SK-N-SH treated with all-trans-retinoic acid at 6 μM for 48 hours (cell line): ENCODE results near the gene FAHD2A.

ENCODE experiments used
- ARNTL ChIP-seq: fragments of 450-650 bp; formaldehyde crosslinking; IDR thresholded peaks from 2 replicates; pipeline ENCODE4 v1.5.0; 2020; ENCODE audit warnings: low read depth, mild to moderate bottlenecking, moderate library complexity, borderline replicate concordance
- CREB5 ChIP-seq: fragments of 250-450 bp; sonication (Bioruptor Pico); IDR thresholded peaks from 2 replicates; pipeline ENCODE4 v1.5.1; 2020; ENCODE audit warnings: low read depth, mild to moderate bottlenecking, moderate library complexity
- CSDC2 ChIP-seq: fragments of 250-450 bp; sonication (Bioruptor Pico); IDR thresholded peaks from 2 replicates; pipeline ENCODE4 v1.5.0; 2020; ENCODE audit warnings: mild to moderate bottlenecking, moderate library complexity
- CSRNP3 ChIP-seq: fragments of 250-450 bp; sonication (Bioruptor Pico); IDR thresholded peaks from 2 replicates; pipeline ENCODE4 v1.5.1; 2021; ENCODE audit warnings: mild to moderate bottlenecking, moderate library complexity
- GLIS3 ChIP-seq: fragments of 250-450 bp; sonication (Bioruptor Pico); IDR thresholded peaks from 2 replicates; pipeline ENCODE4 v1.5.0; 2020; ENCODE audit warnings: mild to moderate bottlenecking, moderate library complexity
- ISL1 ChIP-seq: fragments of 250-450 bp; sonication (Bioruptor Pico); IDR thresholded peaks from 2 replicates; pipeline ENCODE4 v2.1.2; 2022; ENCODE audit warnings: mild to moderate bottlenecking, moderate library complexity
- PATZ1 ChIP-seq: fragments of 250-450 bp; sonication (Bioruptor Pico); IDR thresholded peaks from 2 replicates; pipeline ENCODE4 v1.8.0; 2020; ENCODE audit warnings: mild to moderate bottlenecking, moderate library complexity, borderline replicate concordance
- POU6F1 ChIP-seq: fragments of 250-450 bp; sonication (Bioruptor Pico); IDR thresholded peaks from 2 replicates; pipeline ENCODE4 v1.8.0; 2021; ENCODE audit warnings: low read depth, mild to moderate bottlenecking, moderate library complexity, borderline replicate concordance
- RARB ChIP-seq: fragments of 250-450 bp; sonication (Bioruptor Pico); IDR thresholded peaks from 2 replicates; pipeline ENCODE4 v1.8.0; 2021; ENCODE audit warnings: mild to moderate bottlenecking, moderate library complexity
- TCF4 ChIP-seq: fragments of 250-450 bp; sonication (Bioruptor Pico); IDR thresholded peaks from 2 replicates; pipeline ENCODE4 v1.8.0; 2021; ENCODE audit warnings: mild to moderate bottlenecking, moderate library complexity, borderline replicate concordance
- TSHZ2 ChIP-seq: fragments of 250-450 bp; sonication (Bioruptor Pico); IDR thresholded peaks from 2 replicates; pipeline ENCODE4 v1.5.0; 2020; ENCODE audit warnings: mild to moderate bottlenecking, moderate library complexity
- ZFP3 ChIP-seq: fragments of 250-450 bp; sonication (Bioruptor Pico); IDR thresholded peaks from 2 replicates; pipeline ENCODE4 v1.5.0; 2020; ENCODE audit warnings: mild to moderate bottlenecking, moderate library complexity
- ZNF70 ChIP-seq: fragments of 450-650 bp; formaldehyde crosslinking; IDR thresholded peaks from 2 replicates; pipeline ENCODE4 v1.5.0; 2020; ENCODE audit warnings: mild to moderate bottlenecking, moderate library complexity
- ZNF8 ChIP-seq: fragments of 450-650 bp; formaldehyde crosslinking; IDR thresholded peaks from 2 replicates; pipeline ENCODE4 v1.5.0; 2020; ENCODE audit warnings: mild to moderate bottlenecking, moderate library complexity

- TF ChIP-seq ZNF70: no peak
- TF ChIP-seq PATZ1 (CRISPR knock-in tag): no peak
- no peak for TF ChIP-seq CREB5 (CRISPR knock-in tag)
- no peak for TF ChIP-seq CSDC2 (CRISPR knock-in tag)
- TF ChIP-seq GLIS3 (CRISPR knock-in tag): no peak
- TF ChIP-seq TCF4 (CRISPR knock-in tag): no peak
- no peak for TF ChIP-seq ZNF8 (CRISPR knock-in tag)
- TF ChIP-seq POU6F1 (CRISPR knock-in tag): no peak
- TF ChIP-seq RARB (CRISPR knock-in tag): no peak
- no peak for TF ChIP-seq CSRNP3 (CRISPR knock-in tag)
- TF ChIP-seq ARNTL (CRISPR knock-in tag): no peak
- no peak for TF ChIP-seq TSHZ2 (CRISPR knock-in tag)
- no peak for TF ChIP-seq ISL1 (CRISPR knock-in tag)
- TF ChIP-seq ZFP3 (CRISPR knock-in tag): no peak
Observed at GRCh38 chr2:95392730-95393455, 9.6 kb upstream of the FAHD2A start.
